IMR-90 (cell line): ENCODE results near the gene DHCR7. TPM values are rescaled to one million over a fixed set of nuclear protein-coding genes. Genes with fewer than 3 reads are reported as not detected.

Source experiments
- ATAC-seq: fragments of 200-7000 bp; cut with Tn5 transposase; 2 replicates; pipeline ENCODE4 v1.9.1; 2020; ENCODE audit warnings: low read depth, mild to moderate bottlenecking, moderate library complexity
- BruUV-seq: library from RNA; stranded (reverse); fragments of 400-500 nt; replicated peaks from 2 replicates; lab custom pipeline; 2021; lab: Mats Ljungman, UMichigan
- CTCF ChIA-PET: fragments of 300-600 bp; formaldehyde crosslinking; extraction: SDS; loops from one replicate; lab custom pipeline; 2021; ENCODE audit warnings: antibody characterized with exemption; lab: Yijun Ruan, JAX
- POLR2A ChIA-PET: fragments of 300-600 bp; sonication (Branson Sonifier 250); formaldehyde crosslinking; loops from one replicate; lab custom pipeline; 2022; ENCODE audit warnings: antibody characterized with exemption; ENCODE audit not compliant: unreplicated experiment; lab: Charles Lee
- DNase-seq: peaks from one replicate; pipeline ENCODE4 v3.0.0; 2013
- H2AFZ ChIP-seq: replicated peaks from 2 replicates; pipeline ENCODE3; 2013; ENCODE audit warnings: low read length, mild to moderate bottlenecking; ENCODE audit not compliant: poor library complexity
- H2AK5ac ChIP-seq: 2 replicates; pipeline ENCODE4 v1.6.1; 2013; ENCODE audit warnings: low read depth, low read length, inconsistent platforms
- H2AK9ac ChIP-seq: replicated peaks from 2 replicates; pipeline ENCODE3; 2013; ENCODE audit warnings: mild to moderate bottlenecking, low read depth, low read length, moderate library complexity; ENCODE audit not compliant: poor library complexity
- H2BK120ac ChIP-seq: 2 replicates; pipeline ENCODE4 v1.6.1; 2013; ENCODE audit warnings: low read depth, low read length, inconsistent platforms
- H2BK15ac ChIP-seq: 3 replicates; pipeline ENCODE4 v1.6.1; 2013; ENCODE audit warnings: low read depth, low read length, inconsistent platforms
- H2BK20ac ChIP-seq: 2 replicates; pipeline ENCODE4 v1.6.1; 2013; ENCODE audit warnings: low read depth, mild to moderate bottlenecking, inconsistent platforms, low read length, moderate library complexity
- H2BK5ac ChIP-seq: 2 replicates; pipeline ENCODE4 v1.6.1; 2013; ENCODE audit warnings: mild to moderate bottlenecking, low read depth, low read length, inconsistent platforms; ENCODE audit not compliant: poor library complexity, severe bottlenecking
- H3K14ac ChIP-seq: replicated peaks from 2 replicates; pipeline ENCODE4 v1.6.1; 2013; ENCODE audit warnings: low read depth, low read length, inconsistent platforms
- H3K18ac ChIP-seq: 2 replicates; pipeline ENCODE4 v1.6.1; 2013; ENCODE audit warnings: low read depth, low read length, control low read depth
- H3K23ac ChIP-seq: 2 replicates; pipeline ENCODE4 v1.6.1; 2013; ENCODE audit warnings: low read depth, low read length, inconsistent platforms
- H3K27ac ChIP-seq: 2 replicates; pipeline ENCODE4 v1.5.1; 2013; ENCODE audit warnings: mild to moderate bottlenecking, control low read depth, low read length; ENCODE audit not compliant: insufficient read depth
- H3K27me3 ChIP-seq: 2 replicates; pipeline ENCODE4 v1.6.1; 2013; ENCODE audit warnings: low read length; ENCODE audit not compliant: control insufficient read depth, insufficient read depth
- H3K36me3 ChIP-seq: 2 replicates; pipeline ENCODE4 v1.6.1; 2013; ENCODE audit warnings: low read length, mixed read lengths; ENCODE audit not compliant: control insufficient read depth, insufficient read depth
- H3K4ac ChIP-seq: 2 replicates; pipeline ENCODE4 v1.6.1; 2013; ENCODE audit warnings: low read depth, low read length, inconsistent platforms
- H3K4me1 ChIP-seq: 2 replicates; pipeline ENCODE4 v1.6.1; 2013; ENCODE audit warnings: low read length, mixed read lengths; ENCODE audit not compliant: control insufficient read depth, insufficient read depth
- H3K4me2 ChIP-seq: 2 replicates; pipeline ENCODE4 v1.6.1; 2013; ENCODE audit warnings: low read depth, mild to moderate bottlenecking, control low read depth, low read length, moderate library complexity
- H3K4me3 ChIP-seq: 2 replicates; pipeline ENCODE4 v1.5.1; 2013; ENCODE audit warnings: low read depth, mild to moderate bottlenecking, control low read depth, low read length, moderate library complexity; ENCODE audit not compliant: insufficient read depth
- H3K56ac ChIP-seq: 2 replicates; pipeline ENCODE4 v1.6.1; 2013; ENCODE audit warnings: low read length, inconsistent platforms; ENCODE audit not compliant: insufficient read depth; ENCODE audit errors: extremely low read depth
- H3K79me1 ChIP-seq, 2 experiments: 2 replicates each; pipeline ENCODE4 v1.6.1; 2013; ENCODE audit warnings: low read length in 2 of 2, inconsistent platforms in 1 of 2, low read depth in 1 of 2
- H3K9ac ChIP-seq: 2 replicates; pipeline ENCODE4 v1.6.1; 2013; ENCODE audit warnings: low read depth, low read length, control low read depth
- H3K9me1 ChIP-seq: 2 replicates; pipeline ENCODE4 v1.6.1; 2013; ENCODE audit warnings: low read length, inconsistent platforms; ENCODE audit not compliant: insufficient read depth
- H3K9me3 ChIP-seq: 2 replicates; pipeline ENCODE4 v1.6.1; 2013; ENCODE audit warnings: low read length; ENCODE audit not compliant: control insufficient read depth, insufficient read depth
- H4K20me1 ChIP-seq: 2 replicates; pipeline ENCODE4 v1.6.1; 2013; ENCODE audit warnings: low read length, inconsistent platforms; ENCODE audit not compliant: insufficient read depth
- H4K5ac ChIP-seq: 2 replicates; pipeline ENCODE4 v1.6.1; 2013; ENCODE audit warnings: mild to moderate bottlenecking, low read depth, low read length, control low read depth
- H4K8ac ChIP-seq, 2 experiments: 2 replicates each; pipeline ENCODE4 v1.6.1; 2013; ENCODE audit warnings: low read depth in 2 of 2, low read length in 2 of 2, control low read depth in 1 of 2, inconsistent platforms in 1 of 2
- H4K91ac ChIP-seq: 2 replicates; pipeline ENCODE4 v1.6.1; 2013; ENCODE audit warnings: low read depth, low read length, inconsistent platforms; ENCODE audit not compliant: insufficient read depth
- BHLHE40 ChIP-seq: fragments of 150-350 bp; IDR thresholded peaks from 2 replicates; pipeline ENCODE4 v1.6.1; 2016; ENCODE audit warnings: mild to moderate bottlenecking, low read depth, low read length
- CEBPB ChIP-seq: IDR thresholded peaks from 2 replicates; pipeline ENCODE4 v1.6.1; 2012; ENCODE audit warnings: low read depth, low read length, improper control_type of control experiment
- FOS ChIP-seq: fragments of 150-350 bp; IDR thresholded peaks from 2 replicates; pipeline ENCODE4 v1.6.1; 2016; ENCODE audit warnings: low read depth, low read length
- MAFK ChIP-seq: IDR thresholded peaks from 2 replicates; pipeline ENCODE4 v1.6.1; 2012; ENCODE audit warnings: low read depth, low read length, improper control_type of control experiment
- POLR2A ChIP-seq: IDR thresholded peaks from 2 replicates; pipeline ENCODE4 v1.6.1; 2012; ENCODE audit warnings: mild to moderate bottlenecking, low read depth, low read length
- RAD21 ChIP-seq: IDR thresholded peaks from 2 replicates; pipeline ENCODE4 v1.6.1; 2012; ENCODE audit warnings: low read length, improper control_type of control experiment
- RCOR1 ChIP-seq: IDR thresholded peaks from 2 replicates; pipeline ENCODE4 v1.6.1; 2012; ENCODE audit warnings: mild to moderate bottlenecking, low read length, improper control_type of control experiment; ENCODE audit not compliant: insufficient replicate concordance
- SMC3 ChIP-seq: fragments of 150-350 bp; IDR thresholded peaks from 2 replicates; pipeline ENCODE4 v1.6.1; 2016; ENCODE audit warnings: low read depth, mild to moderate bottlenecking, antibody characterized with exemption, low read length, moderate library complexity
- WGBS, 2 experiments: methylation state at CpG; one replicate each; pipeline versions ENCODE4 v1.1.5 to v1.1.7; 2013; ENCODE audit warnings: missing lambda C conversion rate in 2 of 2; ENCODE audit not compliant: insufficient read length in 1 of 2; ENCODE audit errors: extremely low coverage in 2 of 2; 5-methylcytosine and 5-hydroxymethylcytosine counted together
- dilution Hi-C: fragments of 300-500 bp; cut with HindIII; formaldehyde crosslinking; loops from one replicate; pipeline ENCODE4 v1.14.3; 2018; ENCODE audit warnings: low sequenced_read_pairs; ENCODE audit not compliant: unreplicated experiment
- in situ Hi-C: fragments of 300-500 bp; cut with MboI; formaldehyde crosslinking; loops from 3 replicates; pipeline ENCODE4 v1.14.3; 2019; ENCODE audit warnings: low sequenced_read_pairs, inconsistent platforms, mixed read lengths
- intact Hi-C: fragments of 100-400 bp; cut with micrococcal nuclease; formaldehyde crosslinking; loops from 2 replicates; pipeline ENCODE4 v1.10.0; 2022
- polyA plus RNA-seq, 3 experiments: library from polyadenylated mRNA; depleted of rRNA; stranded (reverse); fragments of >200 nt; gene quantifications; 2 replicates each; pipeline ENCODE4 v1.2.3, GENCODE V29; 2012; ENCODE audit warnings: low replicate concordance in 1 of 3
- total RNA-seq: library from RNA; depleted of rRNA; stranded (reverse); fragments of >200 nt; gene quantifications from 2 replicates; pipeline ENCODE4 v1.2.3, GENCODE V29; 2012
- TF ChIP-seq, protein P1 (sequence below): conservative IDR thresholded peaks from 2 replicates; pipeline ENCODE4 v1.5.1; 2012; ENCODE audit warnings: mild to moderate bottlenecking, low read depth, low read length, improper control_type of control experiment

DHCR7 gene
- total and polyA plus RNA-seq, 2 of the 4 experiments (the other 2 are of a cell fraction): 22.0 to 43.3 TPM

DNA sequence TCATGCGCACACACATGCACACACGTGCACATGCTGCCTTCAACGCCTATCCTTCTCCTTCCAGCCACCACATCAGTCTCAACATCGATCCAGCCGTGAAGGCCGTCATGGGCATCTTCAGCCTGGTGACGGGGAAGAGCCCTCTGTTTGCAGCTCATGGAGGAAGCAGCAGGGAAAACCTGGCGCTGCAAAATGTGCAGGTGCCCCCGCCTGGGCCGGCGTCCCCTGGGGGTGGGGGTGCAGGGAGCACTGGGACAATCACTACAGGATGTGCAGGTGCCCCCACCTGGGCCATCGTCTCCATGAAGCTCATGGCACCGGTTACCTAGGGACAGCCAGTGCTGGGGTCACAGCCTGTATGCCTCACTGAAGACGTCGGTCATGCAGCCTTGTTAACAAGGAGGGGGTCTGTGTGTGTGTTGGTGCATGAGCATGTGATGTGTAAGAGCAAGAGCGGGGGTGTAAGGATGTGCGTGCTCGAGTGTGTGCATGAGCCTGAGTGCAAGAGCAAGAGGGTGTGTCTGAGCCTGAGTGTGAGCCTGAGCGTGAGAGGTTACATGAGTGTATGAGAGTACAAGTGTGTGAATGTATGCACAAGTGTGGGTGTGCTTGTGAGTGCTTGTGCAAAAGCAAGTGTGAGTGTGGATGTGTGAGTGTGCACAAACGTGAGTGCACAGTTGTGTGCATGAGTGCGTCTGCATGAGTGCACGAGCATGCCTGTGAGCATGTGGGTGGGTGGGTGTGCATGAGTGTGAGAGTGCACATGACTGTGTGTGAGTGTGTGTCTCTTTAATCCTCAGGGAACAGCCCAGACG lies 36.3 kb upstream of the DHCR7 start:
- Histone ChIP-seq H4K8ac (no peak overlapping the region), H4K5ac (no peak overlapping the region), H3K4me1 (peaks cover 9% of the 10 kb centered on the region; the same call in 1 of the 2 replicates), H4K91ac (no peak overlapping the region), H2AFZ (no peak overlapping the region), H3K4me2 (no peak overlapping the region), H3K27me3 (no peaks in the 10 kb centered on the region), H3K18ac (no peak overlapping the region), H3K56ac (no peak overlapping the region), H2BK15ac (no peak overlapping the region), H3K4ac (no peak overlapping the region), H2BK20ac (no peak overlapping the region), H2AK9ac (no peak overlapping the region), H3K79me1 (peaks cover 0 to 4% of the 10 kb centered on the region in 2 experiments; a peak in 1 of 4 replicates), H4K20me1 (no peaks in the 10 kb centered on the region; the same call in 1 of the 2 replicates), H3K9me3 (no peaks in the 10 kb centered on the region), H3K9ac (no peak overlapping the region), H2AK5ac (no peak overlapping the region), H2BK5ac (no peak overlapping the region), H3K4me3 (no peak overlapping the region), H3K23ac (no peak overlapping the region), H3K14ac (no peak overlapping the region), H3K9me1 (peaks cover 25% of the 10 kb centered on the region), H3K27ac (no peak overlapping the region), H2BK120ac (no peak overlapping the region), H3K36me3 (peaks cover 61% of the 10 kb centered on the region)
- 94% methylated on average over 17 of the region's 23 CpGs; no CpG with 5 or more reads in 1 of the 2 experiments for WGBS, 2 experiments
- no TSS peak for BruUV-seq
- intact Hi-C loops: no loop called here
- ATAC-seq (no peak), DNase-seq (no peak)
- dilution Hi-C loops: no loop called here
- POLR2A ChIA-PET: no interaction called here
- in situ Hi-C loops: no loop called here
- TF ChIP-seq FOS (no peak), RCOR1 (no peak), BHLHE40 (no peak), RAD21 (no peak), CEBPB (no peak), POLR2A (no peak), SMC3 (no peak), MAFK (no peak)
- TF ChIP-seq, protein P1, sequence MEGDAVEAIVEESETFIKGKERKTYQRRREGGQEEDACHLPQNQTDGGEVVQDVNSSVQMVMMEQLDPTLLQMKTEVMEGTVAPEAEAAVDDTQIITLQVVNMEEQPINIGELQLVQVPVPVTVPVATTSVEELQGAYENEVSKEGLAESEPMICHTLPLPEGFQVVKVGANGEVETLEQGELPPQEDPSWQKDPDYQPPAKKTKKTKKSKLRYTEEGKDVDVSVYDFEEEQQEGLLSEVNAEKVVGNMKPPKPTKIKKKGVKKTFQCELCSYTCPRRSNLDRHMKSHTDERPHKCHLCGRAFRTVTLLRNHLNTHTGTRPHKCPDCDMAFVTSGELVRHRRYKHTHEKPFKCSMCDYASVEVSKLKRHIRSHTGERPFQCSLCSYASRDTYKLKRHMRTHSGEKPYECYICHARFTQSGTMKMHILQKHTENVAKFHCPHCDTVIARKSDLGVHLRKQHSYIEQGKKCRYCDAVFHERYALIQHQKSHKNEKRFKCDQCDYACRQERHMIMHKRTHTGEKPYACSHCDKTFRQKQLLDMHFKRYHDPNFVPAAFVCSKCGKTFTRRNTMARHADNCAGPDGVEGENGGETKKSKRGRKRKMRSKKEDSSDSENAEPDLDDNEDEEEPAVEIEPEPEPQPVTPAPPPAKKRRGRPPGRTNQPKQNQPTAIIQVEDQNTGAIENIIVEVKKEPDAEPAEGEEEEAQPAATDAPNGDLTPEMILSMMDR: no peak
- CTCF ChIA-PET: no interaction called here
